Muscle of arm (tissue), 14 donors: ENCODE measurements around the gene HNRNPCL2. TPM values are rescaled to one million over a fixed set of nuclear protein-coding genes. Genes with fewer than 3 reads are reported as not detected.
"Not testable (repeated sequence)": the region's sequence is repeated elsewhere in the genome, so short reads cannot be mapped to it uniquely, and the experiment has no call there.

Experiments
- DNase-seq: peaks from one replicate; pipeline ENCODE4 v3.0.0-alpha.2; 2013
- long read RNA-seq, 11 donors: transcript quantifications; one replicate each; lab custom pipeline, GENCODE V29; 2026
- polyA plus RNA-seq, 12 donors: library from polyadenylated mRNA; unstranded; fragments of 120-200 nt; gene quantifications; one replicate each; pipeline ENCODE4 v1.2.1, GENCODE V29; 2013; ENCODE audit not compliant: insufficient read length in 12 of 12

Gene HNRNPCL2
- polyA plus RNA-seq: under 1 TPM in 1 of 12 donors, not detected in 11; 0.34 TPM
- long read RNA-seq, donor 1: 0 reads
- long read RNA-seq, donor 2: 0 reads
- long read RNA-seq, donor 3: 0 reads
- long read RNA-seq, donor 4: 0 reads
- long read RNA-seq, donor 5: 0 reads
- long read RNA-seq, donor 6: 0 reads
- long read RNA-seq, donor 7: 0 reads
- long read RNA-seq, donor 8: 0 reads
- long read RNA-seq, donor 9: 0 reads
- long read RNA-seq, donor 10: 0 reads
- long read RNA-seq, donor 11: 0 reads

- not testable (repeated sequence) for DNase-seq
Measured at GRCh38 chr1:13116754-13117153, at the start of gene HNRNPCL2. HNRNPCL2 (minus strand) TSS chr1:13116854; CDS start chr1:13116400, 454 bp downstream.

GRCh38 chr1:13165531-13165930 lies 48.9 kb upstream of the HNRNPCL2 start, which contains the start of gene HNRNPCL4:
HNRNPCL4 (minus strand) TSS chr1:13165631; CDS start chr1:13165467, 164 bp downstream.
- DNase-seq: not testable (repeated sequence)

GRCh38 chr1:13155909-13156308 lies 39.3 kb upstream of the HNRNPCL2 start, which contains the start of gene PRAMEF26:
PRAMEF26 (minus strand) TSS chr1:13156009; CDS start chr1:13153095, 2,914 bp downstream.
- DNase-seq: not testable (repeated sequence)

- not testable (repeated sequence) for DNase-seq
Measured at GRCh38 chr1:13070474-13070873, 46.2 kb downstream of the HNRNPCL2 start, which contains the start of gene PRAMEF25. PRAMEF25 (plus strand) TSS chr1:13070774; CDS start chr1:13073694, 2,920 bp downstream.

Other genes with a start within 250 kb of the HNRNPCL2 start
- not detected for gene PRAMEF4, start 230.7 kb downstream of the HNRNPCL2 start, polyA plus RNA-seq
- gene PRAMEF10, start 218.6 kb downstream of the HNRNPCL2 start, polyA plus RNA-seq: not detected
- gene PRAMEF7, start 200.2 kb downstream of the HNRNPCL2 start, polyA plus RNA-seq: not detected
- gene PRAMEF6, start 169.3 kb downstream of the HNRNPCL2 start, polyA plus RNA-seq: not detected
- not detected for gene PRAMEF27, start 60.3 kb downstream of the HNRNPCL2 start, polyA plus RNA-seq
- not detected for gene HNRNPCL3, start 56.1 kb downstream of the HNRNPCL2 start, polyA plus RNA-seq
- gene PRAMEF25, start 46.1 kb downstream of the HNRNPCL2 start, polyA plus RNA-seq: not detected
- not detected for gene PRAMEF26, start 39.2 kb upstream of the HNRNPCL2 start, polyA plus RNA-seq
- under 1 TPM in 1 of 12 donors, not detected in 11; 0.24 TPM for gene HNRNPCL4, start 48.8 kb upstream of the HNRNPCL2 start, polyA plus RNA-seq
- gene PRAMEF9, start 55.0 kb upstream of the HNRNPCL2 start, polyA plus RNA-seq: not detected
- gene PRAMEF13, start 84.6 kb upstream of the HNRNPCL2 start, polyA plus RNA-seq: not detected
- not detected for gene PRAMEF18, start 109.3 kb upstream of the HNRNPCL2 start, polyA plus RNA-seq
- not detected for gene PRAMEF5, start 137.3 kb upstream of the HNRNPCL2 start, polyA plus RNA-seq
- gene PRAMEF8, start 168.3 kb upstream of the HNRNPCL2 start, polyA plus RNA-seq: not detected
- not detected for gene PRAMEF33, start 186.7 kb upstream of the HNRNPCL2 start, polyA plus RNA-seq
- not detected for gene PRAMEF15, start 198.7 kb upstream of the HNRNPCL2 start, polyA plus RNA-seq
- not detected for gene PRAMEF14, start 230.3 kb upstream of the HNRNPCL2 start, polyA plus RNA-seq